Skin of body (tissue), 2 donors: ENCODE results near the gene NCBP2. TPM values are rescaled to one million over a fixed set of nuclear protein-coding genes. Genes with fewer than 3 reads are reported as not detected.

Experiments
- DNase-seq: peaks from one replicate; lab custom pipeline; 2025; lab: John Stamatoyannopoulos, UW
- total RNA-seq: library from RNA; depleted of rRNA; stranded (reverse); fragments of >200 nt; gene quantifications from one replicate; pipeline ENCODE4 v1.2.3, GENCODE V29; 2014

NCBP2 gene
- total RNA-seq, 1 donor from 2014 or later = 35.9 TPM

DNA sequence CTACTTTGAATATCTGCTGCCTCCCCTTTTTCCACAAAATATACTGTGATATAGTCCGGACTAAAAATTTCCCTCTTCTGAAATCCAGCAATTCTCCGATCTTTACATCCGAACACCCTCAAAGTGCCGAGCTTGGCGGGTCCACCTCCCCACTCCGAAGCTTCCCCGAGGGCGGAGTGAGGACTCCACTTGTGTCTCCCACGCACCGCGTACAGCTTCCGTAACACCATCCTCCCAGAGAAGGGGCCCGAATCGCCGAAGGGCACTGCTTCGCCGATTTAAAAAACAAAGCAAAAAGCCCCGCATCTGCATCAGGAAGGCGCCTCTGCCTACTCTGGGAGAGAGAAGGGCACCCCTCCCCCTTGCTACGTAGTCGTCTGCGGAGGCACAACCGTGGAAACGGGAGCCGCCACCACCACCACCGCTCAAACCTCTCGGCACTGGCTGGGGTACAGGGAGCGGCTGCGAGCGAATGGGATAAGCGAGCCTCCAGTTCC, 551 bp downstream of the NCBP2 start:
- DNase-seq = peak; percentile 47

DNA sequence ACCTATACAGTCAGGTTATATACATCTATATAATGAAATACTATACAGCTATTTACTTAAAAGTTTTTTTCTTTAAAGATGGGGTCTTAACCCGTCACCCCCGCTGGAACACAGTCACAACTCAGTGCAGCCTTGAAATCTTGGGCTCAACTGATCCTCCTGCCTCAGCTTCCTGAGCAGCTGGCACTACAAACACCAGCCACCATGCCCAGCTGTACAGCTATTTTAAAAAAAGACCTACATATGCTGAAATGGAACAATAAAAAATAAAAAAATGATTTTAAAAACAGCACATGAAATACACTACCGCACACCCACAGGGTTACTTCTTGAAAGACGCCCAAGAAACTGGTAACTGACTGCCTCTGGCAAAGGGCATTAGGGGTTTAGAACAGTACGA, 3.8 kb downstream of the NCBP2 start:
- no peak for DNase-seq

DNA sequence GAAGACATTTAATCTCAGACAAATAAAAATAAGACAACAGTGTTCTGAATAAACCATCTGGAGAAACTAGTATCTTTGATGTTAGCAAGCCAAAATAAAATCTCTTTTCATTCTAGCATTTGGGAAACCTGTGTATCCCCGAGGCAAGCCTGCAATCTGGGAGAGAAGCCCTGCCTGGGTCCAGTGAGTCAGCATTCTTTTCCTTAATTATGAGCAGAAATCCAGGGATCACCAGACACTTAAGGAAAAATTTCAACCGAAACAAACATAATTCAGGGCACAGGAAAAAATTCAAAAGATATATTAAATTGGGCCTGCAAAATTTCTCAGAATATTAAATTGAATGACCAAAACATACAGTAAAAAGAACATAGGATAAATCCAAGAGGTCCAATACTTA, 4.2 kb downstream of the NCBP2 start:
- no peak for DNase-seq

GRCh38 chr3:196936288-196936687, 6.0 kb downstream of the NCBP2 start:
- no peak for DNase-seq

DNA sequence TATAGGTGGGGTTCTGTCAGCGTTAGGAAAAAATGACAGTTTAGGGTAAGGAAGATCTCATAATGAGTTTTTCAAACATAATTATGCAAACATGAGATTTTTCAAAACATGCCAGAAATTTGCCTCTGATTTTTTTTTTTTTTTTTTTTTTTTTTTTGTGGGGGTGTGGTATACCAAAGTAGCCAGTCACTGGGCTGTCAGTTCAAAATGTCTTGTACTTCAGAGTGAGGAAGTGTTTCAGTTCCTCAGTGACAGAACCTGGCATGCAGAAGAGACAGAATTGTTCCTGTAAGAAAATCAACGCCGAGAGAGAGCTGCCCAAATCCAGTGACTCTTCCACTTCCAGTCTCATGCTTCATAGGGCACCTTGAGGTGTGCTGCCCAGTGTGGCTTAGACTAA, 9.7 kb downstream of the NCBP2 start:
- no peak for DNase-seq

DNA sequence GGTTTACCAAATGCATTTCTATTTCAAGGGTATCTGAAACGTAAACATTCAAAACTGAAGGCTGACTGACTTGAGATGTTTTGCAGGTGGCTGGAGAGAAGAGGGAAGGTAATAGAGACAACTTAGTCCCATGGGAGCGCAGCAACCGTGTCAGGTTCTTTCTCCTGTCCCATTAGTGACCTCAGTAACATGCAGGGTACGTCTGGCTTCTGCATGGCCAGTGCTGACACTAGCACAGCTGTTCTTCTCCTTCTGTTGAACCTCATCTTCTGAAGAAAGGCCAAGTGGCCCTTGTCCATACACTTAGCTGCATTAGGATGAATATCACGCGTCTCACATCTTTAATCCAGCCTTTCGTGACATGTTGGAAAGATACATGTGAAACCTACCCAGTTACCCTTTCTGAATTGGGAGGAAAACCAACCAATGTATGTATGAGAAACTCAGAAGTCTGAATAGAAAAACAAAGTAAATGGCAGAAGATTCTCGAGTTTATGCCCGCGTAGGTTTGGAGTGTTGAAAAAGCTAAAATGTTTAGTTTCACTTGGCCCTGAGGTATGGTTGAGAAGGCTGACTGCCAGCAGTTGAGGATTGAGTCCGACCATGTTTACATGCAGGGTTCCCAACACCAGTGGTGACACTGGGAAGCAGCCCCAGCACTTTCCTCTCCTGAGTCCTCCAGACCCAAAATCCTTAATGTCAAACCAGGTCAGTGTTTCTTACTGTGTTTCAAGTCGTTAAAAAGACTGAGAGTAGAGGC, 10.3 kb downstream of the NCBP2 start:
- no peak for DNase-seq

- DNase-seq = no peak
Observed at GRCh38 chr3:196931157-196931556, 11.2 kb downstream of the NCBP2 start.

DNA sequence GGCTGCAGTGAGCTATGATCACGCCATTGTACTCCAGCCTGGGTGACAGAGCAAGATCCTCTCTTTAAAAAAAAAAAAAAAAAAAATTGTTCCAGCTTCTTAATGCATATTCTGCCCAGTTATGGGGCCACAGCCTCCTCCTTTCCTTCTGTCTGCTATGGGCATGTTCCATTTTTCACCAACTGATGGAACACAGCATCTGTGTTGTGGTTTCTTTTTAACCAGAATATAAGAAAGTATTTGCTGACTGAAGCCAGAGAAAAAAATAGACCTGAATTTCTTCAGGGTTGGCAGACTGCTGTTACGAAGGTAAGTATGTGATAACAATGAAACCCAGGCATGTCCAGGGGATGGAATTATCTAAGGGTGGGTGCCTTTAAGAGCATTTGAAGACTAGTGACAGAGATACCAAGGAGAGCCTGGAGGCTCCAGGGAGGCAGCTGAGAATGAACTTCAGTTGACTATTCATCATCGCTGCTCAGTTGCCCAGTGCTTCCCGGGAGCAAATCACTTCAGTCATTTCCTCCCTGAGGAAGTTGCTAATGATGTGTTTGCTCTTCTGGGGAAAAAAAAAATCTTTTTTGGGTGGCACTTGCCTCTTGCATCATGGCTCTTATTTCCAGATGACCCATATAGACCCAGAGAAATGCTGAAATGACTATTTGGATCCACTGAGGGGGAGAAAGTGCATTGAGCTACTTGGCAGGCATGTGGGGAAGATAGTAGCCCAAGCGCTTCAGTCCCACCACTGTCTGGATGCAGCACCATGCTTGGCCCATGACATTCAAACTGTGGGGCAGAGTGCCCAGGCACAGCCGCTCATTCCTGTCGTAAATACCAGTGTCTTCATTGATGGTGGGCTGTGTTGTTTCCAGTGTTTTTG, 14.5 kb downstream of the NCBP2 start:
- DNase-seq = no peak

- DNase-seq = no peak
Observed at GRCh38 chr3:196920733-196921132, 21.6 kb downstream of the NCBP2 start.

- DNase-seq = no peak
Observed at GRCh38 chr3:196918968-196919367, 23.4 kb downstream of the NCBP2 start.

DNA sequence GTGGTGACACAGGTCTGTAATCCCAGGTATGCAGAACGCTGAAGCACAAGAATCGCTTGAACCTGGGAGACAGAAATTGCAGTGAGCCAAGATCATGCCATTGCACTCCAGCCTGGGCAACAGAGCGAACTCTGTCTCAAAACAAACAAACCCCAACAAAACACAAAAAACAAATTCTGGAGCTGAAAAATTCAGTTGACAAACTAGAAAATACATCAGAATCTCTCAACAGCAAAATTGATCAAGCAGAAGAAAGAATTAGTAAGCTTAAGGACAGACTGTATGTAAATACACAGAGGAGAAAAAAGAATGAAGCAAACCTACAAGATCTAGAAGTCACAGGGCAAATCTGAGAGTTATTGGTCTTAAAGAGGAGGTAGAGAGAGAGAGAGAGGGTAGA, 25.3 kb downstream of the NCBP2 start:
- no peak for DNase-seq

DNA sequence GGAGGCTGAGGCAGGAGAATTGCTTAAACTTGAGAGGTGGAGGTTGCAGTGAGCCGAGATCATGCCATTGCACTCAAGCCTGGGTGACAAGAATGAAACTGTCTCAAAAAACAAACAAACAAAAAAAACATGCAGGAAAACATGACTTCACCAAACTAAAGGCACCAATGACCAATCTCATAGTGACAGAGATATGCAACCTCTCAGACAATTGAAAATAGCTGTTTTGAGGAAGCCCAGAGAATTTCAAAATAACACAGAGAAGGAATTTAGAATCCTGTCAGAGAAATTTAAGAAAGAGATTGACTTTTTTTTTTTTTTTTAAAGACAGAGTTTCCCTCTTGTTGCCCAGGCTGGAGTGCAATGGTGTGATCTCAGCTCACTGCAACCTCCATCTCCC, 26.1 kb downstream of the NCBP2 start:
- DNase-seq = no peak

- no peak for DNase-seq
Observed at GRCh38 chr3:196915375-196915774, 27.0 kb downstream of the NCBP2 start.

DNA sequence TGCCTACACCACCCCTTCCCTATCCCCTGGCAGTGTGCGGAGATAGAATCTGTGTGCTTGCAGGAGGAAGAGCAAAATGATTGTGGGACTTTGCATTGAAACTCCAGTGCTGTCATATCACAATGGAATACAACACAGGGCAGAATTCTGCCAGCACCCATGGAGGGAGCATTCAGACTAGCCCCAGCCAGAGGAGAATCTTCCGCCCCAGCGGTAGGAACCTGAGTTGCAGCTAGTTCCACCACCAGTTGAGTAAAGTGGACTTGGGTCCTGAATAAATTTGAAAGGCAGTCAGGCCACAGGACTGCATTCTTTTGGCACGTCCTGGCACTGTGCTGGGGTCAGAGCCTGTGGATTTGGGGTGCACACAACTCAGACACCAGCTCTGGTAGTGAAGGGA, 27.5 kb downstream of the NCBP2 start:
- DNase-seq = no peak

GRCh38 chr3:196903740-196904139, 38.6 kb downstream of the NCBP2 start:
- DNase-seq = no peak

GRCh38 chr3:196902296-196902695, 40.0 kb downstream of the NCBP2 start:
- no peak for DNase-seq

- no peak for DNase-seq
Observed at GRCh38 chr3:196901768-196902167, 40.6 kb downstream of the NCBP2 start.

DNA sequence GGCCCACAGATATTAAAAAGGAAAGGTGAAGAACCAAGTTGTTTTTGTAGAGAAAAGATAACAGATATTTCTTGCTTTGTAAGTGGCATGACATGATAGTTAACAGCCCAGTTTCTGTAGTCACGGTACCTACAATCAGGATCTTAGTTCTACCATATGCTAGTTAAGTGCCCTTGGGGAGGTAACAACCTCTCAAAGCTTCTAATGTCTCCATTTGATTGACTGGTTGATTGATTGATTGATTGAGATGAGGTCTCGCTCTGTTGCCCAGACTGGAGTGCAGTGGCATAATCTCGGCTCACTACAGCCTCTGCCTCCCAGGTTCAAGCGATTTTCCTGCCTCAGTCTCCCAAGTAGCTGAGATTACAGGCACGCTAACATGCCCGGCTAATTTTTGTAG, 46.1 kb downstream of the NCBP2 start:
- DNase-seq = no peak

GRCh38 chr3:196894557-196895295, 47.6 kb downstream of the NCBP2 start:
- DNase-seq = no peak

GRCh38 chr3:196889844-196890708, 52.3 kb downstream of the NCBP2 start:
- no peak for DNase-seq

- DNase-seq = peak; percentile 10
Observed at GRCh38 chr3:196886144-196886543, 56.2 kb downstream of the NCBP2 start.
